GM21717 (cell line): ENCODE results near the gene HIRA.

ENCODE experiments used
- ATAC-seq: cut with Tn5 transposase; IDR thresholded peaks from one replicate; pipeline ENCODE4 v1.9.1; 2021; ENCODE audit warnings: mild to moderate bottlenecking, moderate library complexity; ENCODE audit not compliant: unreplicated experiment

HIRA gene

GRCh38 chr22:19431649-19432132, at the start of gene HIRA:
TSS of gene HIRA (minus strand) at chr22:19431733. CDS start at chr22:19431476, 257 bp downstream.
- ATAC-seq: peak; percentile 32

- ATAC-seq: no peak
Observed at GRCh38 chr22:19480789-19481188, 49.3 kb upstream of the HIRA start.

- ATAC-seq: peak; percentile 10
Observed at GRCh38 chr22:19480173-19480568, 48.6 kb upstream of the HIRA start.

DNA sequence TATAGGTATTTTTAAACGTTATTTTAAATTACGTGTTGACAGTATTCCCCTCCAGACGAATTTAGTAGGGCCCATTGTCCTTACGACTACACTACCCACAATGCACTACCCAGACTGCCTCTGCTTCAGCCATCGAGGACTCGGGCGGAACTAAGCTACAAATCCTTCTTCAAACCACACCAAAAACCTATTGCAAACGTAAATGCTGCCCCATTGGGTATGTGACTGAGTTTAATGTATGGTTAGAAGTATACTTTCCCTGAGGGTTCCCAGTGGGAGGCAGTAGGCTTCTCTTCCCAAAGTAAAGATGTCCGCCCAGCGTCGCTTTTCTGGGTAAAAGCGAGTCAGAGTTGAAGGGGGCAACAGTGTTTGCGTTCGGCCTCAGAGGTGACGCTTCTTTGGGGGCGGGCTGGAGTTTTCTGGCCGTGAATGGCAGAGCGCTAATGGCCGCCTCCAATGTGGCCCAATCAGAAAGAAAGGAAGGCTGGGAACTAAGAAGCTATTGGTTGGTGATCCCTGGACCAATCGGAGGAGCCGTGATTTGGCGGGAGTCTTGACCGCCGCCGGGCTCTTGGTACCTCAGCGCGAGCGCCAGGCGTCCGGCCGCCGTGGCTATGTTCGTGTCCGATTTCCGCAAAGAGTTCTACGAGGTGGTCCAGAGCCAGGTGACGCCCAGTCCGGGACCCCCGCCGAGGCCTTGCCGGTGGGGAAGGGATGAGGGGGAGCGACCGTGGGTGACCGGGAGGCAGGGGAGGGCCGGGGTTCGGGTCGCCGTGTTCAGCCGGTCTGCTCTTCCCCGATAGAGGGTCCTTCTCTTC, 48.0 kb upstream of the HIRA start, which contains the start of gene CDC45:
Gene CDC45, plus strand, starts transcription at position 566 of the 818 bp plus-strand sequence. Its CDS starts 49 bp downstream, at position 615.
- ATAC-seq: peak; percentile 69

DNA sequence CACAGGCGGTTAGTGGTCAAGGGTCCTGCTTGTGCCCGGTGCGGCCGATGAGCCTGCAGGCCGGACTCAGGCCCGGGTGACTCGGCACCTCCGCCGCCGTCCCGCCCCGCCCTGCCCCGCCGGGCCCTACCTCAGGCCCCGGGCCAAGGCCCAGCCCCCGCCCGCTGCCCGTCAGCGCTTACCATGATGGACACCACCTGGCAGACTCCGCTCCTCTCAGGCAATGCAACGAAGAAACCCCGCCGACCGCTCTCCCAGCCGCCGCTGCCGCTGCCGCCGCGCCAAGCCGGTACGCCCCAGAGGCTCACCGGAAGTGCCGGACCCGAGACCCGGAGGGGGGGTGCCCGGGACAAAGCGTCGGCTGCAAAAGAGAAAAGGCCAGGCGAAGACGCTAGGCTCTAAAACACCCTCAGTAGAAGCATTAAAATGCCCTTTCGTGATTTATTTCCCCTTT, 47.4 kb upstream of the HIRA start, which contains the start of gene UFD1:
Gene UFD1, minus strand, starts transcription at position 293 of the 454 bp plus-strand sequence. Its CDS starts 108 bp downstream, at position 185.
- ATAC-seq: peak; percentile 36

GRCh38 chr22:19478045-19478900, 46.7 kb upstream of the HIRA start:
- no peak for ATAC-seq

GRCh38 chr22:19477321-19478044, 46.0 kb upstream of the HIRA start:
- ATAC-seq: no peak

- no peak for ATAC-seq
Observed at GRCh38 chr22:19476023-19476422, 44.5 kb upstream of the HIRA start.

- no peak for ATAC-seq
Observed at GRCh38 chr22:19473578-19473977, 42.0 kb upstream of the HIRA start.

DNA sequence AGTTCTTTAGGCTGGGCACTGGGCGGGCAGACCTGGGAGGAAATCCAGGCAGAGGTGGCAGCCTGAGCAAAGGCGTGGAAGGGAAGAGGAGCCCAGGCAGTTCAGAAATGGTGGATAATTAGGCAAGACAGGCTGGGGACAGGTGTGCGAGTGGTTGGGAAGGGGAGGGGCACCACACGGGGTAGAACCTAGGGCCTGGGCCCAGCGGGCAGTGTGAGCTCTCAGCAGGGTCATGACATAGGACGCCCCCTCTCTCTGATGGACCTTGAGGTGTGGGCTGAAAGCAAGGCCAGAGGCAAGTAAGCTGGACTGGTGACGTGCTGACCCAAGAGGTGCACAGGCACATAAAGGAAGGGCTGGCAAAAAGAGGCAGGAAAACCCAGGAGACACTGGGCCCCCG, 40.7 kb upstream of the HIRA start:
- ATAC-seq: no peak

- ATAC-seq: no peak
Observed at GRCh38 chr22:19471572-19471971, 40.0 kb upstream of the HIRA start.

GRCh38 chr22:19470010-19470409, 38.5 kb upstream of the HIRA start:
- no peak for ATAC-seq

DNA sequence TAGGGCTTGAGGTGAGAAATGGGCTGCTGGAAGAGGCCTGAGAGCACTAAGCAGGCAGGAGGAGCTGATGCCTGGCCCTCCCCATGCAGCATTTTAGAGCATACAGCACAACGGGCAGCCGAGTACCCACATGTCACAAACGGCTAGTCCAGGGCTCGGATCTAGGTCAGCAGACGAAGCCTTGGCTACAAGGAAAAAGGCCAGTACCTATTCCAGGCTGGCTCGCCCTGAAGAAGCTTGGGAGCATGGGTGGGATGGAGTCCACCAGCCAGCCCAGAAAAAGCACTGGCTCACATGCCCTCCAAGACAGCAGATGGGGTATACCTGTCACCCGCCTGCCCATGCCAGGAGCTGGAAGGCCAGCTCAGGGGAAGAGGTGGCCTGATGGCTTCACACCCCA, 37.9 kb upstream of the HIRA start:
- no peak for ATAC-seq

DNA sequence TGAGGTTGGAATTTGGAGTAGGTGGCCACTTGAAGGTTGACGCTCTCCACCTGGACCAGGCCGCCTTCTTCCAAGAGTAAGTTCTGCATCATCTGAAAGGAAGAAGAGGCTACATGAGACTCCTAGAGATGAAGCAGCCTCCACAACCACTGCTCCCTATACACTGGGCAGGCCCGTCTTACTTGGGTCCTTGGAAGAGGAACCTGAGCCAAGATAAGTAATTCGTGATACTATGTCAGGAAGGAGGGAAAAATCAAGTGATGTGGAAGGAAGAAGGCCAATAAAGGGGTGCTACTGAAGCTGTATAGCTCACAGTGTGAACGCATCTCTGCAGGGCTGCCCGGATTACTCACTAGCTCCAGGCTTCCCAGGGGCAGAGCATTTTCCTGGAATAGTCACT, 36.4 kb upstream of the HIRA start:
- no peak for ATAC-seq

DNA sequence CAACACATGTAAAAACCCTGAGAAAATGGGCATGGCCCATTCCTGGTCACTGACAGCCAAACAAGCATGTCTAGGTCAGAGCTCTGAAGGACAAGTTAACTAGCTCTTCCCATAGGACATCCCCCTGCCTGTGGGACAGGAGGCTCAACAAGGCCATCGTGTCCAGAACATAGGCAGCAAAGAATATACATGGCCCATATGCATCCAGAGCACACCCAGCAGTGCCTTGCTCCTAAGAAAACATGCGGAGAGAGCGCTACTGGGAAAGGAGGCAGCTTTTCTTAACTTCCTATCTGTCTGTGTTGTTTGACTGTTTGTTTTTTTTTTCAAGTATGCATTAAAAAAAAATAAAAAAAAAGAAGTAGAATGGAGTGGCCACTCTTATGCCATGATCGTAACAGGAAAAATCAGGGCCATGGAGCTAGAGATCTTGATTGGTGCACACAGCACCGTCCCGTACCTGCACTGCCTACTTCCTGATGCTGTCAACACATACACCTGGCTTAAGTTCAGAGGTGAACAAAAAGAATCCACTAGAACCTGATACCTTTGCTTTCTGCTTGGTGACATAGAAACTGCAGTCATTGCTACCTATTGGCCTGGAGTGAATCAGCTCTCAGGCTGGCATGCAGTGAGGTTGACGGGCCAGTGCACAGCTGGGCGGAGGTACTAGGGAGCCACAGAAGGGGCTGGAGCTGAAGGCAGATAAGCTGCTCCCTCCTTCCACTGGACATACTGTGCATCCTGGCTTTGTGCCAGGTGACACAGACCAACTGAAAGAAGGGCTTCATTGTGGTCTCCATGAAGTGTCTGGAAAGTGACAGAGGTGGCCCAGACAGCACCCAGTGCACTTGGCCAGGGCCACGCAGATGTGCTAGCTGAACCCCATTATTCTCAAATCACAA, 35.6 kb upstream of the HIRA start:
- no peak for ATAC-seq

GRCh38 chr22:19466126-19466716, 34.7 kb upstream of the HIRA start:
- ATAC-seq: no peak

DNA sequence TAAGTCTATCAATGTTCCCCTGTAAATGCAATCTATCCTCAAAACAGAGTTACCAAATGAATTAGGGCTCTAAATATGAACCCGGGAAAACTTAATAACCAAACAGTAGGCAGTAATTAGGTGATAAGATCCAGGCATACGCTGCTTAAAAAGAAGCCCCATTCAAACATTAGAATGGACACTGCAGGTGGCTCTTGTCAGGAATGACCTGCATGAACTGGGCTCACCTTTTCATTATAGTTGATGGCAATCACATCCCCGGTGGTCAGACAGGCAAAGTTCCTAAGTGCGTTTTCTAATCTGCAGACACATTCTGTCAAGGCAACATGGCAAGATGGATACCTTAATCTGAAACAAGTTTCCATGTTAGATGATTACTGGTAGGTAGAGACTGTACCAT, 33.4 kb upstream of the HIRA start:
- ATAC-seq: no peak

DNA sequence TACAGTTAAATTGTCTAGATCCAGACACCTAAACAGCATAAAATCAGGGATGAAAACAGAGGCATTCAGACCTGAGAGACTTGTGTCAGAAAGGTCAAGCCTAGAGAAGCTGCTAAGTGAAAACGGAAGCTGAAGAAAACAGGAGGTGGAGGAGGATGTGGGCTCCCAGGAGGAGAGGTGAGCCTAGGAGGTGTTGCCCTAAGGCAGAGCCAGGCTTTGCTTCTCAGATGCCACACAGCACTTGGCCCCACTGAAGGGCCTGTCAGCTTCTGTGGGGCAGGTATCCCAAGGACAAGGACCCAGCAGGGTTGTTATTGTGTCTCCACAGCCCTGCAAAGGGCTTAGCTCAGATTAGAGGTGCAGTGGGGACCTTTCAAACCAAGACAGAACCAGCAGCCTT, 33.0 kb upstream of the HIRA start:
- ATAC-seq: no peak
